GM06990 (cell line): ENCODE measurements around the gene LCE1E.

Experiments
- DNase-seq: peaks from one replicate; pipeline ENCODE4 v3.0.0-alpha.2; 2011; ENCODE audit not compliant: insufficient read length; ENCODE audit errors: extremely low read depth
- H3K27me3 ChIP-seq: replicated peaks from 2 replicates; pipeline ENCODE4 v1.6.0; 2011; ENCODE audit warnings: low read length; ENCODE audit not compliant: control insufficient read depth, insufficient read depth
- H3K36me3 ChIP-seq: 2 replicates; pipeline ENCODE4 v1.5.1; 2011; ENCODE audit warnings: low read length; ENCODE audit not compliant: control insufficient read depth, insufficient read depth
- H3K4me3 ChIP-seq: replicated peaks from 2 replicates; pipeline ENCODE4 v1.5.1; 2011; ENCODE audit warnings: low read depth, mild to moderate bottlenecking, control low read depth, low read length
- TF ChIP-seq, protein P1 (sequence below): IDR thresholded peaks from 2 replicates; pipeline ENCODE4 v1.5.1; 2011; ENCODE audit warnings: low read length, control low read depth, mild to moderate bottlenecking, inconsistent platforms; ENCODE audit not compliant: insufficient read depth, poor library complexity, severe bottlenecking

The LCE1E gene

DNA sequence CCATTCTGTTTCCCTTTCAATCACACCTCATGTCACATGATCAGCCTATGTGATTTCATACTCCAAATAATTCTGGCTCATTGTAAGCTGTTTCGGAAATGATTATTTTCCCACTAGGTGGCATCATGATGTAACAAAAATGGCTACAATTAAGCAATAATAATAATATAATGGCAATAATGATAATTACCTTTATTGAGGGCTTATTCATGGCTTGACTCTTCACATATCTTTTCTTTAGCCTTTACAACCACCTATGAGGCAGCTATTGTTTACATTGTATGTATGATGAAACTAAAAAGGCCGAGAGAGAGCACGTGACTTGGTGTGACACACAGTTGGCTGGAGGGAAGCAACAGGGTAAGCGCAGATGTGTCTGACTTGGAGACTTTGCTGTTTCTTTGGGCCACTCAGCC, 40.8 kb upstream of the LCE1E start:
- Histone ChIP-seq H3K36me3 (no peaks in the 10 kb centered on the region), H3K27me3 (no peaks in the 10 kb centered on the region), H3K4me3 (no peak overlapping the region)
- TF ChIP-seq, protein P1, sequence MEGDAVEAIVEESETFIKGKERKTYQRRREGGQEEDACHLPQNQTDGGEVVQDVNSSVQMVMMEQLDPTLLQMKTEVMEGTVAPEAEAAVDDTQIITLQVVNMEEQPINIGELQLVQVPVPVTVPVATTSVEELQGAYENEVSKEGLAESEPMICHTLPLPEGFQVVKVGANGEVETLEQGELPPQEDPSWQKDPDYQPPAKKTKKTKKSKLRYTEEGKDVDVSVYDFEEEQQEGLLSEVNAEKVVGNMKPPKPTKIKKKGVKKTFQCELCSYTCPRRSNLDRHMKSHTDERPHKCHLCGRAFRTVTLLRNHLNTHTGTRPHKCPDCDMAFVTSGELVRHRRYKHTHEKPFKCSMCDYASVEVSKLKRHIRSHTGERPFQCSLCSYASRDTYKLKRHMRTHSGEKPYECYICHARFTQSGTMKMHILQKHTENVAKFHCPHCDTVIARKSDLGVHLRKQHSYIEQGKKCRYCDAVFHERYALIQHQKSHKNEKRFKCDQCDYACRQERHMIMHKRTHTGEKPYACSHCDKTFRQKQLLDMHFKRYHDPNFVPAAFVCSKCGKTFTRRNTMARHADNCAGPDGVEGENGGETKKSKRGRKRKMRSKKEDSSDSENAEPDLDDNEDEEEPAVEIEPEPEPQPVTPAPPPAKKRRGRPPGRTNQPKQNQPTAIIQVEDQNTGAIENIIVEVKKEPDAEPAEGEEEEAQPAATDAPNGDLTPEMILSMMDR, result no peak
- DNase-seq, result no peak

DNA sequence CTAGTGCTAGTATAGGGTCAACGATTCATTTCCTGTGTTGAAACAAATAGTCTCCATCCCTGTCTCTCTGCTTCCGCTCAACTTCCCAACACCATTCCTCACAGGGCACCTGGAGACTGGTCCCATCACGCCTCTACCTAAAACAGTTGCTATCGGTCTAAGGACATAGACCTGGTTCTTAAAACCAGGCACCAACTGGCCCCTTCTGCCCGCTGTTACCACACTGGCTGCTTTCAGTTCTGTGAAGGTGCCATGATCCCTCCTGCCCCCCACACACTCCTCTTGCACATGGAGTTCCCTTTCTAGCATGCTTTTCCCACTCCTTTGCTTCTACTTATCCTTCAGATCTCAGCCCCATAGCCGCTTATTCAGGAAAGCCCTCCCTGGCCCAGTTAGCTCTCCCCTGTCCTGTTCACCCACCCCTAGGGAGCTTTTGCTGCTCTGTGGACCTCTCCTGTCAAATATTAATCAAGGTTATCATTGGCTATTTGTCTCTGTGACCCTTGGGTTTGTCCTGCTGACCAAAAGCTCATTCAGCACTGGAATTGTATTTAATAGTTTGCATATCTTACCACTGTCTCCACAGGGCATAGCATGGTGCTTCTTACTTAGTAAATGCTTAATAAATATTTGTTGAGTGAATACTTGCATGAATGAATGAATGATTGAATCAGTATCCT, 40.2 kb upstream of the LCE1E start:
- H3K4me3 ChIP-seq, result no peak overlapping the region
- no peaks in the 10 kb centered on the region for H3K27me3 ChIP-seq
- TF ChIP-seq, protein P1, result no peak
- no peak for DNase-seq
- no peaks in the 10 kb centered on the region for H3K36me3 ChIP-seq

DNA sequence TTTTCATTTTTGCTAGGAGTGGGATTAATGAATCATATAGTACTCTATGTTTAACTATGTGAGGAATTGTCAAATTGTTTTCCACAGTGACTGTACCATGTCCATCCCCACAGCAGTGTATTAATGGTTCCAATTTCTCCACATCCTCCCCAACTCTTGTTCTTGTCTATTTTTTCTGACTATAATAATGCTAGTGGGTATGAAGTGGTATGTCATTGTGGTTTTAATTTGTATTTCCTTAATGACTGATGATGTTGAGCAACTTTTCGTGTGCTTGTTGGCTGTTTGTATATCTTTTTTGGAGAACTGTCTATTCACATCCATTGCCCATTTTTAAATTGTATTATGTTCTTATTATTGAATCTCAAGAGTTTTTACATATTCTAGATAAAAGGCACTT, 38.2 kb upstream of the LCE1E start:
- Histone ChIP-seq H3K36me3 (no peaks in the 10 kb centered on the region), H3K4me3 (no peak overlapping the region), H3K27me3 (no peaks in the 10 kb centered on the region)
- no peak for DNase-seq
- TF ChIP-seq, protein P1, result no peak

DNA sequence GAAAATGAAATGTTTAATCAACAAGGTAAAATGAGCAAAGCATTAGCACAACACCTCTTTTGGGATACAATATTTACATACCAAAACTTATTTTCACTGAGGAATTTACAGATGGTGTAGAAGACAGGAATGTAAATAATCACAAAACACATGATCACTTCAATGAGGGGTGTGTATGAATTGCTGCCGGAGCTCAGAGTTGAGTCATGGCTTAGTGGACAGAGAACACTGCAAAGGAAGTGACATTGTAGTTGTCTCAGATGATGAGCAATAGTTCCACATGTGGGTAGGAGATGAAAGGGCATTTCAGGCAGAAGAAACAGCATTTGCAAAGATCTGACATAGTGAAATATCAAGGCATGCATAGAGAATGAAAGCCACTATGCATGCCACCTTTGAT, 33.8 kb upstream of the LCE1E start:
- DNase-seq, result no peak
- Histone ChIP-seq H3K36me3 (no peaks in the 10 kb centered on the region), H3K27me3 (no peaks in the 10 kb centered on the region), H3K4me3 (no peak overlapping the region)
- TF ChIP-seq, protein P1, result no peak

DNA sequence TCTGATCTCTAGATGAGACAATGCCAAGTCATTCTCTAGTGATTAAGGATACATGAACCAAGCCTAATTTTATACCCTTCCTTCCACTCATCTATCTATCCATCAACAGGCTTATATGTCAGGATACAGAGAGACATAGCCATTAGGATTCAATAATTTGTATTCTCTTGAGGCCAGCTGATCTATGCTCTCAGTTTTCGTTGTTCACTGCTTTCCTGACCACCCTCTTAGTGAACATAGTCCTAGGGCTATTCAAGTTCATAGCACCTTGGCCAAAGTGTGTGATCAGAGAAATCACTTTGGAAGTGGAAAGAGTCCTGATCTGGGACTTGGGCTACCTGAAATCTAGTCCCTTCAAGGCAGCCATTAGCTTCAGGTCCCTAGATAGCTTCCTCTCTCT, 32.5 kb upstream of the LCE1E start:
- Histone ChIP-seq H3K36me3 (no peaks in the 10 kb centered on the region), H3K4me3 (no peak overlapping the region), H3K27me3 (no peaks in the 10 kb centered on the region; the same call in 1 of the 2 replicates)
- DNase-seq, result no peak
- TF ChIP-seq, protein P1, result no peak

DNA sequence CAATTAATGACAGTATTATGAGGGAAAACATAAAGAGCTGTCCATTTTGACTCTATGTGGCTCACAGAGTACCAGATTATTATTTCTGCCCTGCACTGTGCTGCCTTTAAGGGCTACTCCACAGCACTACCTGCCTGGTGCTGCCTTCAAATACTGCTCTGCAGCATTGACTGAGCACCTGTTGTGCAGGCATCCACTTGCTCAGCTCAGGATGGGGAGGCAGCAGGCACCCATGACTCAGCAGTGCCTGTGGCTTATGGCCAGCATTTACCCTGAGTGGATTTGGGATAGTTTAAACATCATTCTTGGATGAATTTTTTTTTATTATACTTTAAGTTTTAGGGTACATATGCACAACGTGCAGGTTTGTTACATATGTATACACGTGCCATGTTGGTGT, 29.2 kb upstream of the LCE1E start:
- no peak for DNase-seq
- no peaks in the 10 kb centered on the region for H3K36me3 ChIP-seq
- no peaks in the 10 kb centered on the region; the same call in 1 of the 2 replicates for H3K27me3 ChIP-seq
- no peak overlapping the region for H3K4me3 ChIP-seq
- TF ChIP-seq, protein P1, result no peak
